ENCODE measurements around the gene SNRPB2. TPM values are rescaled to one million over a fixed set of nuclear protein-coding genes. Genes with fewer than 3 reads are reported as not detected.

The SNRPB2 gene
- total RNA-seq, result 47.7 and 72.7 TPM in 2 replicates

DNA sequence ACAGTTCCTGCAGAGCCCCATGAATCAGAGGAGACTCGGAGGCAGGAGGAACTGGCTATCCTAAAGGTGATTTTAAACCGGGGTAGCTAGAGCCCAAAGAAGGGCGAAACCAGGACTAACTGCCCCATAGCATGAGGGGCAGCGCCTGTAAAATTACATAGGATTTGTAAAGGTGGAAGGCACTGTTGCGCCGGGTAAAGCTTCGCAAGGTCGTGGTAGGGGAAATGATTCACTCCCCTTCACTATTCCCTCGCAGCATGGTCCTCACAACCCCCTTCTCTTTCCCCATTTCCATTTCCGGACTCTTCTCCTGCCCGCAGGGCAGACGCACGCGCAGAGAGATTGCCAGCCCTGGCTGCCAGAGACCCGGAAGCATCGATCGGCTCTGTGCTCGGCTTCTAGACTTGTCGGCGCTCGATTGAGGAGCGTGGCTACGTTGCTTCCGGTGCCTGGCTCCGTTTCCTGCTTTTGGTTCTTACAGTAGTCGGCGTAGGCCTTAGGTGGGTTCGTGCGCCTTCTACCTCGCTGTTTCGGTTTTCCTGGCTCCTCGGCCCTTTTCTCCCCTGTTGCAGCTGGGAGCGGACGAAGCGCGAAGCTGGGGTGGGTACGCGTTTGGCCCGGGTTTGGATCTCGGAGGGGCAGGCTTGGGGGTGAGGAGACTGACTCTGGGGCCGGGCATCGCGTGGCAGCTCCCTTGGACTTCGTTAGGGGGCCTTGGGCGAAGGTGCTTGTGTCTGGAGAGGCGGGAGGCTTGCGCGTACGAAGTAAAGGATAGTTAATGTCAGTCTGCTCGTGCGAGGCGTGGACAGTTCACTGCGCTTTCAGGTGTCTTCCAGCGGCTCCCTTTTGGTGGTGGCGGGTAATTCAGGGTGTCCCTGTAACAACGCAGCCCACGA is at the start of gene SNRPB2:
Gene SNRPB2, plus strand, starts transcription at position 462 of the 896 bp plus-strand sequence. CDS start 1,677 bp downstream, outside the sequence.
- Histone ChIP-seq H3K4me3 (ENCODE audit: low read depth, low read length) (peak within 1 kb of the TSS; percentile 83), H3K27me3 (ENCODE audit: control insufficient read depth, insufficient read depth, low read length) (no peaks in the 10 kb centered on the region), H3K36me3 (ENCODE audit: control insufficient read depth, insufficient read depth, low read length) (peaks cover 2% of the 10 kb centered on the region)
- DNase-seq (ENCODE audit: low read depth), result peak; percentile 61
- TF ChIP-seq, protein P1, sequence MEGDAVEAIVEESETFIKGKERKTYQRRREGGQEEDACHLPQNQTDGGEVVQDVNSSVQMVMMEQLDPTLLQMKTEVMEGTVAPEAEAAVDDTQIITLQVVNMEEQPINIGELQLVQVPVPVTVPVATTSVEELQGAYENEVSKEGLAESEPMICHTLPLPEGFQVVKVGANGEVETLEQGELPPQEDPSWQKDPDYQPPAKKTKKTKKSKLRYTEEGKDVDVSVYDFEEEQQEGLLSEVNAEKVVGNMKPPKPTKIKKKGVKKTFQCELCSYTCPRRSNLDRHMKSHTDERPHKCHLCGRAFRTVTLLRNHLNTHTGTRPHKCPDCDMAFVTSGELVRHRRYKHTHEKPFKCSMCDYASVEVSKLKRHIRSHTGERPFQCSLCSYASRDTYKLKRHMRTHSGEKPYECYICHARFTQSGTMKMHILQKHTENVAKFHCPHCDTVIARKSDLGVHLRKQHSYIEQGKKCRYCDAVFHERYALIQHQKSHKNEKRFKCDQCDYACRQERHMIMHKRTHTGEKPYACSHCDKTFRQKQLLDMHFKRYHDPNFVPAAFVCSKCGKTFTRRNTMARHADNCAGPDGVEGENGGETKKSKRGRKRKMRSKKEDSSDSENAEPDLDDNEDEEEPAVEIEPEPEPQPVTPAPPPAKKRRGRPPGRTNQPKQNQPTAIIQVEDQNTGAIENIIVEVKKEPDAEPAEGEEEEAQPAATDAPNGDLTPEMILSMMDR (IDR thresholded peaks at IDR 0.05; ENCODE audit: insufficient read depth, low read length, poor library complexity, severe bottlenecking), result no peak

DNA sequence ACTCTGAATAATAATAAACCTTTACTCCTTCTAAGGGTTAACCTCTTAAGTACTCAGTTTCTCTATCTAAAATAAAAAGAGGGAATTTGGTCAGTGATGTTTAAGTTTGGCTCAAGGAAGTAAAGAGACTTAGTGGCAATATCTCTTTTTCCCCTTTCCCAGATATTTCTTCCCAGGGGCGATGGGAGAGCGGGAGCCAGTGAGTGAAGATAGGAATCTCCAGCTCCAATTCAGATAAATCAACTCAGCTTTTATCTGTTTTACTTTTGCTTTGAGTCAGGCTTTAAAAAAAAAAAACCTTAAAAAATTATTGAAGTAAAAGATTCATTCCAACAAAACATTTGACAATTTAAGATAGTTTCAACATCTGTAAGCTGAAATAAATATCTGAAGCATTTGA is 45.4 kb upstream of the SNRPB2 start:
- no peaks in the 10 kb centered on the region for H3K36me3 ChIP-seq (ENCODE audit: control insufficient read depth, insufficient read depth, low read length)
- no peaks in the 10 kb centered on the region for H3K27me3 ChIP-seq (ENCODE audit: control insufficient read depth, insufficient read depth, low read length)
- no peak overlapping the region for H3K4me3 ChIP-seq (ENCODE audit: low read depth, low read length)
- no peak for DNase-seq (ENCODE audit: low read depth)
- TF ChIP-seq, protein P1 (IDR thresholded peaks at IDR 0.05; ENCODE audit: insufficient read depth, low read length, poor library complexity, severe bottlenecking), result no peak

DNA sequence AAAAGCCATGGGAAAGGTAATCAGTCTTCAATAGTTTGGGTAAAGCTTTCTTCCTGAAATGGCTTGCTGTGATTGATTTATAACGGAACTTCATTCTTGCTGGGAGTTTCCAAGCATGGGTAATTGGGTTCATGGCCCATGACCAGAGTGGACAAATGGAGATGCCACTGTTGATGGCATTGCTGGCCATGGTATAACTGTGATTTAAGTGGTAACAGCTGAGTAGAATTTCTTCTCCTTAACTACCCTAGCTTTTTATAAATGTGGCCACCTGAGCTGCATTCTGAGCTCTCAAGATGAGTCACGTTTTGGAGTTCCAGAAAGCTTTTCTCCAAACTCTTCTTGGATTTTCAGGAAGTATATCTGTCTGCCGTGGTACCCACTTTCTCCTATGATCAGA is 39.9 kb upstream of the SNRPB2 start:
- H3K4me3 ChIP-seq (ENCODE audit: low read depth, low read length), result no peak overlapping the region
- H3K36me3 ChIP-seq (ENCODE audit: control insufficient read depth, insufficient read depth, low read length), result no peaks in the 10 kb centered on the region
- no peaks in the 10 kb centered on the region for H3K27me3 ChIP-seq (ENCODE audit: control insufficient read depth, insufficient read depth, low read length)
- DNase-seq (ENCODE audit: low read depth), result no peak
- TF ChIP-seq, protein P1 (IDR thresholded peaks at IDR 0.05; ENCODE audit: insufficient read depth, low read length, poor library complexity, severe bottlenecking), result no peak

DNA sequence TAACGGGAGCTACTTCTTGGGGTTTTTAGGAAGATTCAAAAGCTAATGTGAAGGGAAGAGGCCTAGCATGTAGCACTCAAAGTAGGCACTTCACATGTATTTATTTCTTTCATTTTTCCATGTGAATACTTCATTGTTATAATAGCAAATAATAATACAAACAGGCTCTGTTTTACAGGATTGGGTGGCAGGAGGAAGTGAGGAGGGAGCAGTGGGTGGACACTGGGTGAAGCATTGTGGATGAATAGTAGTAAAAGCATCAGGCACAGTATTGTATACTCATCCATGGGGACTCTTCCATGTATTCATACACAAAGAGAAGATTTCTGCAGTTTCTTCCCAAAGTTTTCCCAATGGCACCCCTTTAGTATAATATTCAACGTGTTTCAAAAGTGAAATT is 38.4 kb upstream of the SNRPB2 start:
- TF ChIP-seq, protein P1 (IDR thresholded peaks at IDR 0.05; ENCODE audit: insufficient read depth, low read length, poor library complexity, severe bottlenecking), result no peak
- no peak overlapping the region for H3K4me3 ChIP-seq (ENCODE audit: low read depth, low read length)
- no peak for DNase-seq (ENCODE audit: low read depth)
- no peaks in the 10 kb centered on the region for H3K27me3 ChIP-seq (ENCODE audit: control insufficient read depth, insufficient read depth, low read length)
- H3K36me3 ChIP-seq (ENCODE audit: control insufficient read depth, insufficient read depth, low read length), result no peaks in the 10 kb centered on the region

DNA sequence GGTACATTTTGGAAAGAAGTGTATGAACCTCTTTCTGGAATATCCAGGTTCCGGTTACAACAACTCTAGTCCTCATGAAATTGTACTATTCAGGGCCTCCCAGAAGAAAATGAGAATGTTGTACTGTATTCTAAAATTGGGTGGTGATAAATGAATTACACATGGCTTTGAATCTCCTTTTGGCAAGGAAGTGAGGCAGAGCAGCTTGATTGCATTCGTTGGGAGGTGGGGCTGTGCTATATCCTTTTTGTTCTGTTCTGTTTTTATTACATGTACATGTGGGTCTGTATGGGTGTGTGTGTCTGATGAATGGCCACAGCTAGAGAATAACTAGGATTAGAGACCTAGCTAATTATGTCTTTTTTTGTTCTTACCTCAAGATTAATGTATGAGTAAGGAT is 37.8 kb upstream of the SNRPB2 start:
- Histone ChIP-seq H3K36me3 (ENCODE audit: control insufficient read depth, insufficient read depth, low read length) (no peaks in the 10 kb centered on the region), H3K27me3 (ENCODE audit: control insufficient read depth, insufficient read depth, low read length) (no peaks in the 10 kb centered on the region), H3K4me3 (ENCODE audit: low read depth, low read length) (no peak overlapping the region)
- no peak for DNase-seq (ENCODE audit: low read depth)
- TF ChIP-seq, protein P1 (IDR thresholded peaks at IDR 0.05; ENCODE audit: insufficient read depth, low read length, poor library complexity, severe bottlenecking), result no peak
